OCI-LY3 (cell line): Measurements from ENCODE around the gene HBG1.
"Not testable (repeated sequence)": the region's sequence is repeated elsewhere in the genome, so short reads cannot be mapped to it uniquely, and the experiment has no call there.

Source experiments
- H2AFZ ChIP-seq: fragments of 200-600, 300-600 bp; shearing (Covaris generic); 2 replicates; pipeline ENCODE4 v1.6.0; 2014; ENCODE audit warnings: antibody characterized with exemption, low read depth, low read length
- H3K27ac ChIP-seq: fragments of 200-600, 300-600 bp; sonication (generic); 2 replicates; pipeline ENCODE4 v1.5.1; 2014; ENCODE audit warnings: mild to moderate bottlenecking, low read length, moderate library complexity, mixed read lengths
- H3K27me3 ChIP-seq: fragments of 200-600, 300-600 bp; sonication (generic); 2 replicates; pipeline ENCODE4 v1.6.1; 2014; ENCODE audit warnings: low read depth, low read length, mixed read lengths
- H3K36me3 ChIP-seq: fragments of 200-600, 300-600 bp; sonication (generic); replicated peaks from 2 replicates; pipeline ENCODE3; 2014; ENCODE audit warnings: low read depth, low read length, mixed read lengths
- H3K4me1 ChIP-seq: fragments of 300-600, 200-600 bp; sonication (generic); 2 replicates; pipeline ENCODE4 v1.6.1; 2014; ENCODE audit warnings: low read length, mixed read lengths
- H3K4me2 ChIP-seq: fragments of 200-600, 300-600 bp; sonication (generic); 2 replicates; pipeline ENCODE4 v1.6.1; 2014; ENCODE audit warnings: low read length, mixed read lengths
- H3K4me3 ChIP-seq: fragments of 300-600, 200-600 bp; sonication (generic); 2 replicates; pipeline ENCODE4 v1.5.1; 2014; ENCODE audit warnings: antibody characterized with exemption, mild to moderate bottlenecking, low read length, moderate library complexity
- H3K79me2 ChIP-seq: fragments of 300-600, 200-600 bp; shearing (Covaris generic); 2 replicates; pipeline ENCODE4 v1.6.1; 2014; ENCODE audit warnings: mild to moderate bottlenecking, low read length, mixed read lengths
- H3K9ac ChIP-seq: fragments of 300-600, 200-600 bp; shearing (Covaris generic); 2 replicates; pipeline ENCODE4 v1.6.0; 2014; ENCODE audit warnings: mild to moderate bottlenecking, low read length, moderate library complexity
- H3K9me3 ChIP-seq: fragments of 200-600, 300-600 bp; shearing (Covaris generic); 2 replicates; pipeline ENCODE4 v1.6.1; 2014; ENCODE audit warnings: low read length, mixed read lengths; ENCODE audit not compliant: insufficient read depth
- H4K20me1 ChIP-seq: fragments of 200-600, 300-600 bp; sonication (generic); 2 replicates; pipeline ENCODE4 v1.6.1; 2016; ENCODE audit warnings: low read length, mixed read lengths; ENCODE audit not compliant: insufficient read depth
- CTCF ChIP-seq: fragments of 200-600, 300-600 bp; sonication (generic); IDR thresholded peaks from 2 replicates; pipeline ENCODE4 v1.5.1; 2014; ENCODE audit warnings: antibody characterized with exemption, low read length, low read depth
- EZH2phosphoT487 ChIP-seq: fragments of 200-600 bp; shearing (Covaris generic); IDR thresholded peaks from 2 replicates; pipeline ENCODE4 v1.6.1; 2018; ENCODE audit warnings: antibody characterized with exemption, mixed run types, low read depth

HBG1 gene

DNA sequence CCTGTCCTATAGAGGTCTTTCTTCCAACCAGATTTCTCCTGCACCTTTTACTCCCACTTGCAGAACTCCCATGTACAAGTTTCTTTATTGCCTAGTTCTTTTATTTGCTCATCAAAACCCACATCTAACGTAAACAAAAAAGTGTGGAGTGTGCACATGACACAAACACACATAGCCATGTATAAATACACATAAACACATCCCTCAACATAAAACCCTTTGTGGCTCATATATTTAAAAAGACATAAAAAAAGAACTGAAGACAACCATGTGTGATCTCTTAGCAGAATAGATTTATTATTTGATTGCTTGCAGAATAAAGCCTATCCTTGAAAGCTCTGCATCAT is 3.2 kb upstream of the HBG1 start:
- H3K36me3 ChIP-seq, result no peaks in the 10 kb centered on the region
- no peak overlapping the region for H3K4me3 ChIP-seq
- no peak for TF ChIP-seq EZH2phosphoT487
- no peak for TF ChIP-seq CTCF
- H3K27me3 ChIP-seq, result peaks cover 12% of the 10 kb centered on the region
- H3K4me1 ChIP-seq, result no peaks in the 10 kb centered on the region
- no peaks in the 10 kb centered on the region for H3K9me3 ChIP-seq
- no peak overlapping the region for H3K4me2 ChIP-seq
- no peaks in the 10 kb centered on the region for H3K79me2 ChIP-seq
- no peak overlapping the region for H2AFZ ChIP-seq
- H3K27ac ChIP-seq, result no peak overlapping the region
- no peak overlapping the region for H3K9ac ChIP-seq
- no peaks in the 10 kb centered on the region for H4K20me1 ChIP-seq

DNA sequence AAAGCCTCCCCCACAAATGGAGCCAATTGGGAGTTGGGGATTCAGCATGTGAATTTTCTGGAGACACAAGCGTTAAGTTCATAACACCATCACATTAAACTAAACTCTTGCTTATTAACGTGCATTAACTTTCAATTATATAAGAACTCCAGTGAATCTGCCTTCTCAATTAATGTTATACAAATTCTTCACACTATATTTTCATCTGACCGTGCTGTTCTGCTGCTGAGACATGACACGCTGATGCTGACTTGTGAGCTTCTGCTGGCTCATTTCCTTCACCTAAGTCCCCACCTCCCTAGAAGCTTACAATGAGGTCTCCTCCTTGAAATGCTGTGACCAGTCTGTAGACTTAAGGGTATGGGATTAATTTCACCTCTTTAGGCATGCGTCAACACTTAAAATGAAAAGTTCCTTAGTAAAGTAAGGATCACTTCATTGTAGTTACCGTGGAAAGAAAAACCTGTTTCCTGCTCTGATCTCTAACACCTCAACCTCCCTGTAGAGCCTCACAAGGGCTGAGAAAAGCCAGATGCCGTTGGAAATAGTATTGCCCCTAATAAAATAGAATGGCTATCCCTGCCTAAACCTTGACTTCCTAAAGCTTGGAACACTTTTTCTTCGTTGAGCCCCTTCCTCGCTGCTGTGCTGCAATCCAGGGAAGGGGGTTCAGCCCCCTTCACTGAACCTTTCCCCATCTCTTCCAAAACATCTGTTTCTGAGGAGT is 2.7 kb upstream of the HBG1 start:
- Histone ChIP-seq H3K79me2 (no peaks in the 10 kb centered on the region), H2AFZ (no peak overlapping the region), H3K4me3 (no peak overlapping the region), H3K27me3 (peaks cover 12% of the 10 kb centered on the region), H3K9me3 (no peaks in the 10 kb centered on the region), H3K27ac (no peak overlapping the region), H3K4me1 (no peaks in the 10 kb centered on the region), H3K4me2 (no peak overlapping the region), H3K9ac (no peak overlapping the region), H3K36me3 (no peaks in the 10 kb centered on the region), H4K20me1 (no peaks in the 10 kb centered on the region)
- TF ChIP-seq CTCF, result no peak
- TF ChIP-seq EZH2phosphoT487, result no peak

DNA sequence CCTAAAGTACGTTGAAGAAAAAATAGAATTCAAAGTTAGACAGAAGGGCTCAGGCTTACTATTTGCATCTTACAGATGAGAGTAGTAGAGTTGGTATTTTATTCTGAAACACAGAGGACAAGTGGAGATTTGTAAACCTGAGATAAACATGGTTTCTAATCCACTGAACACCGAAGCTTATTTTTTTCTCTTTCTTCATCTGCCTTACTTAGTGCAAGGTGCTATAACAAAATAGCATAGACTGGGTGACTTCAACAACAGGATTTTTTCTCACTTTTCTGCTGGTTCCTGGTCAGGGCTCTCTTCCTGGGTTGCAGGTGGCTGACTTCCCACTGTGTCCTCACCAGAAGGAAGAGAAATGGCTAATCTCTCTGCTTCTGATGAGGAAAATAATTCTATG is 2.1 kb upstream of the HBG1 start:
- Histone ChIP-seq H3K27ac (no peak overlapping the region), H3K4me3 (no peak overlapping the region), H3K4me2 (no peak overlapping the region), H3K79me2 (no peaks in the 10 kb centered on the region), H3K9me3 (no peaks in the 10 kb centered on the region), H2AFZ (no peak overlapping the region), H3K27me3 (peaks cover 12% of the 10 kb centered on the region), H4K20me1 (no peaks in the 10 kb centered on the region), H3K4me1 (no peaks in the 10 kb centered on the region), H3K36me3 (no peaks in the 10 kb centered on the region), H3K9ac (no peak overlapping the region)
- TF ChIP-seq CTCF (no peak), EZH2phosphoT487 (no peak)

DNA sequence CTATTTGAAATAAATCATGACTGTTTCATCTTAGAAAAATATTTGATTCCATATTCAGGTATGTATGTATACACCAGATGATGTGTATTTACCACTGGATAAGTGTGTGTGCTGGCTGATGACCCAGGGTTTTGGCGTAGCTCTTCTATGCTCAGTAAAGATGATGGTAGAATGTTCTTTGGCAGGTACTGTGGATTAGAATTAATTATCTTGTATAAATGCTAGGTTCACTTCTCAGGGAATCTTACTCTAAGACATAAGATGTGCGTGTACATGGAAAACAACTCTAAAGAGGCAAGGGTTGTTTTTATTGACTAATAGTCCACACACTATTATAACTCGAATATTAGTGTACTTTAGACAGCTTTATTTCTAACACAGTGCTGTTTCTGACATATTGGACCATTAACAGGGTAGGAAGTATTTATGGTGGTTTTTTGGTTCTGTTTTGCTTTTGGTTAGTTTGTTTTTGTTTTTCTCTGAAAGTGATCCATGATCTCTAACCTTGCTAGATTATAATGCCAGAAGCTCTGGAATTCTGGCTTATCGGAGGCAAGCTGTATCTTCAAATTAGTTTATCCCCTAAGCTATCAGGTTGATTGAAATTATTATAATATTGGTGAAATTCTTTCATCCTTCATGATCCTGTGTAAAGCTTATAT is 1.0 kb upstream of the HBG1 start:
- Histone ChIP-seq H3K27me3 (peaks cover 12% of the 10 kb centered on the region), H3K9me3 (no peaks in the 10 kb centered on the region), H3K36me3 (no peaks in the 10 kb centered on the region), H3K4me1 (no peaks in the 10 kb centered on the region), H3K4me2 (no peak overlapping the region), H3K27ac (no peak overlapping the region), H3K9ac (no peak overlapping the region), H2AFZ (no peak overlapping the region), H3K79me2 (no peaks in the 10 kb centered on the region), H3K4me3 (no peak overlapping the region), H4K20me1 (no peaks in the 10 kb centered on the region)
- TF ChIP-seq EZH2phosphoT487 (no peak), CTCF (no peak)

GRCh38 chr11:5248498-5248897 is 1.2 kb downstream of the HBG1 start:
- H3K79me2 ChIP-seq, H3K9me3 ChIP-seq, H3K36me3 ChIP-seq, H3K9ac ChIP-seq, H2AFZ ChIP-seq, H3K4me1 ChIP-seq, H3K27ac ChIP-seq, H3K4me2 ChIP-seq, H3K4me3 ChIP-seq, H4K20me1 ChIP-seq: not testable (repeated sequence)
- peaks cover 12% of the 10 kb centered on the region for H3K27me3 ChIP-seq
